Testis (tissue), 5 donors: ENCODE results near the gene P4HTM. TPM values are rescaled to one million over a fixed set of nuclear protein-coding genes. Genes with fewer than 3 reads are reported as not detected.
A peak's percentile ranks its signal among the peaks of the same experiment; 100 is the strongest.

ENCODE experiments used
- DNase-seq: peaks from one replicate; pipeline ENCODE4 v3.0.0-alpha.2; 2019
- H3K27ac ChIP-seq, 2 donors: fragments of 200-600 bp; sonication (generic); one replicate each; pipeline ENCODE4 v1.5.1; 2019
- H3K27me3 ChIP-seq: fragments of 200-600 bp; sonication (generic); one replicate; pipeline ENCODE4 v1.5.1; 2019
- H3K36me3 ChIP-seq: fragments of 200-600 bp; sonication (generic); one replicate; pipeline ENCODE4 v1.5.1; 2017; ENCODE audit warnings: low read depth; ENCODE audit errors: missing control alignments
- H3K4me1 ChIP-seq: fragments of 200-600 bp; sonication (generic); one replicate; pipeline ENCODE4 v1.5.1; 2019
- H3K4me3 ChIP-seq, 2 donors: fragments of 200-600 bp; sonication (generic); one replicate each; pipeline ENCODE4 v1.5.1; 2017 to 2019
- H3K9me3 ChIP-seq: fragments of 200-600 bp; sonication (generic); one replicate; pipeline ENCODE4 v1.5.1; 2017
- CTCF ChIP-seq, 3 experiments: fragments of 450-650 bp in 2 of 3; fragments of 200-600 bp in 1 of 3; sonication (generic) in 1 of 3; IDR thresholded peaks; one replicate each; pipeline ENCODE4 v1.5.1; 2016 to 2019; ENCODE audit warnings: antibody characterized with exemption in 3 of 3, mild to moderate bottlenecking in 2 of 3, moderate library complexity in 1 of 3
- POLR2A ChIP-seq: fragments of 450-650 bp; IDR thresholded peaks from one replicate; pipeline ENCODE4 v1.6.1; 2017; ENCODE audit warnings: antibody characterized with exemption, mild to moderate bottlenecking, moderate library complexity
- WGBS, 2 donors: methylation state at CpG; one replicate each; pipeline ENCODE4 v1.1.5; 2018; 5-methylcytosine and 5-hydroxymethylcytosine counted together
- intact Hi-C: fragments of 100-400 bp; cut with DNase I; formaldehyde crosslinking; loops from one replicate; pipeline ENCODE4 v1.15.1; 2023; ENCODE audit warnings: low total_unique reads
- long read RNA-seq, 2 donors: transcript quantifications; one replicate each; lab custom pipeline, GENCODE V29; 2026
- polyA plus RNA-seq: library from polyadenylated mRNA; stranded (reverse); fragments of 350-450 nt; fragmentation: Illumina TruSeq; extraction: RNeasy Lipid Tissue Mini Kit (QIAGEN cat#74804); gene quantifications from one replicate; pipeline ENCODE4 v1.2.3, GENCODE V29; 2014; ENCODE audit warnings: low read depth, low replicate concordance; ENCODE audit not compliant: insufficient read depth
- total RNA-seq, 2 donors: library from RNA; depleted of rRNA; stranded (reverse); fragments of >200 nt; gene quantifications; one replicate each; pipeline ENCODE4 v1.2.3, GENCODE V29; 2016

P4HTM gene
- total RNA-seq, result 100 to 1,000 TPM; 107 to 122 TPM
- polyA plus RNA-seq, result 52.3 TPM
- long read RNA-seq, donor 1, transcript P4HTM-205 (8 exons, 2,796 nt), result minor isoform, 5 of 38 reads
- long read RNA-seq, donor 1, transcript P4HTM-202 (9 exons, 2,127 nt), result major isoform, 13 of 38 reads
- long read RNA-seq, donor 1, partial matches to known transcripts, result 17 of 38 reads
- long read RNA-seq, donor 1, other reads (novel, unspliced or antisense), result 0 of 38 reads
- long read RNA-seq, donor 2, transcript P4HTM-202 (9 exons, 2,127 nt), result major isoform, 9 of 17 reads
- long read RNA-seq, donor 2, partial matches to known transcripts, result 5 of 17 reads
- long read RNA-seq, donor 2, other reads (novel, unspliced or antisense), result 0 of 17 reads

GRCh38 chr3:48989796-48990635 is at the start of gene P4HTM:
TSS of gene P4HTM (plus strand) at chr3:48990241. CDS start at chr3:48990257, 16 bp downstream.
- H3K27me3 ChIP-seq, result no peaks in the 10 kb centered on the region
- H3K9me3 ChIP-seq, result no peaks in the 10 kb centered on the region
- peak; percentile 92 for DNase-seq
- peaks cover 21% of the 10 kb centered on the region for H3K4me1 ChIP-seq
- peak within 1 kb of the TSS; percentile 81 to 86 for H3K27ac ChIP-seq
- TF ChIP-seq POLR2A, result no peak
- TF ChIP-seq CTCF (IDR thresholded peaks at IDR 0.05), result peak in 2 of 3 experiments; percentile 3 to 11
- H3K36me3 ChIP-seq, result no peaks in the 10 kb centered on the region
- H3K4me3 ChIP-seq, result peak within 1 kb of the TSS; percentile 85 to 92
- 0% methylated on average over 2 to 32 of the region's 91 CpGs for WGBS, 2 donors
- intact Hi-C loops, result no loop called here

- H3K4me3 ChIP-seq, result no peak overlapping the region
- no peaks in the 10 kb centered on the region for H3K9me3 ChIP-seq
- no peaks in the 10 kb centered on the region for H3K36me3 ChIP-seq
- intact Hi-C loops, result no loop called here
- peaks cover 5% of the 10 kb centered on the region for H3K4me1 ChIP-seq
- TF ChIP-seq CTCF (IDR thresholded peaks at IDR 0.05) (no peak), POLR2A (no peak)
- 75 to 93% methylated on average over 2 of the region's 2 CpGs for WGBS, 2 donors
- H3K27me3 ChIP-seq, result no peaks in the 10 kb centered on the region
- no peak overlapping the region for H3K27ac ChIP-seq
- DNase-seq, result no peak
Observed at GRCh38 chr3:48945432-48945831, 44.6 kb upstream of the P4HTM start.

- peaks cover 5% of the 10 kb centered on the region for H3K4me1 ChIP-seq
- H3K27me3 ChIP-seq, result no peaks in the 10 kb centered on the region
- H3K36me3 ChIP-seq, result no peaks in the 10 kb centered on the region
- no peak overlapping the region for H3K4me3 ChIP-seq
- 80 to 87% methylated on average over 4 of the region's 4 CpGs for WGBS, 2 donors
- intact Hi-C loops, result no loop called here
- no peaks in the 10 kb centered on the region for H3K9me3 ChIP-seq
- no peak overlapping the region for H3K27ac ChIP-seq
- no peak for TF ChIP-seq POLR2A
- TF ChIP-seq CTCF (IDR thresholded peaks at IDR 0.05), result no peak
- DNase-seq, result no peak
Observed at GRCh38 chr3:48945891-48946549, 44.0 kb upstream of the P4HTM start.

DNA sequence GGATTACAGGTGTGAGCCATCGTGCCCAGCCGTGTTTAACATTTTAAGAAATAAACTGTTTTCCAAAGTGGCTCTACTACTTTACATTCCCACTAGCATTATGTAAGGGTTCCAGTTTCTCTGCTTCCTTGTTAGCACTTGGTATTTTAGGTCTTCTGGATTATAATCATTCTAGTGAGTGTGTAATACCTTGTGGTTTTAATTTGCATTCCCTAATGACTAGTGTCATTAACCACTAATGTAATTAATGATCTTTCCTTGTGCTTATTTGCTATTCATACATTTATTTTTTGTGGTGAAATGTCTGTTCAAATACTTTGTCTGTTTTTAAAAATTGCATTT is 40.7 kb upstream of the P4HTM start:
- TF ChIP-seq CTCF (IDR thresholded peaks at IDR 0.05) (no peak), POLR2A (no peak)
- intact Hi-C loops, result no loop called here
- whole genome bisulfite sequencing, 2 donors, result 70 to 80% methylated on average over 2 of the region's 2 CpGs
- no peak overlapping the region for H3K4me3 ChIP-seq
- H3K27me3 ChIP-seq, result no peaks in the 10 kb centered on the region
- H3K36me3 ChIP-seq, result no peaks in the 10 kb centered on the region
- peaks cover 5% of the 10 kb centered on the region for H3K4me1 ChIP-seq
- no peaks in the 10 kb centered on the region for H3K9me3 ChIP-seq
- no peak for DNase-seq
- H3K27ac ChIP-seq, result no peak overlapping the region
